ENCODE measurements around the gene TP53I11. TPM values are rescaled to one million over a fixed set of nuclear protein-coding genes. Genes with fewer than 3 reads are reported as not detected.

Gene TP53I11
- total RNA-seq, 1 donor from 2014 or later, result 149 TPM

DNA sequence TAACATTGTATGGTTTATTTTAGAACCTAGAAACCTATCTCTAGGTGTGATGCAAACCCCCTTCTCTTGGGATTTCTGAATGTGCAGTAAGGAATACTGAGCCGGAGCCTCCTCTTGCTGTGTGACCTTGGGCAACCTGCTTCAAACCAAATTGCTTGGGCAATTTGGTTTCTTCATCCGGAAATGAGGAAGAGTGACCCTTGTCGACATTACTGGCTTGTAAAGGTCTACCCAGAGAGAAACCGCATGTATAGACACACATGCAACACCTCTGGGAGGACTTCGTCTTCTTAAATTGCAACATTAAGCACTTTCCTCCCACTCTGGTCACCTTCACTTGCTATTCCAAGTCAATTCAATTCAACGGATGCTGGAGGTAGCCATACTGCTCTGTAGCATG, 19.6 kb upstream of the TP53I11 start:
- DNase-seq (ENCODE audit: low spot score), result no peak
- Mint-ChIP-seq H3K9me3 (ENCODE audit: unreplicated experiment) (no peaks in the 10 kb centered on the region), H3K36me3 (ENCODE audit: low read depth, unreplicated experiment) (peaks cover 3% of the 10 kb centered on the region), H3K4me1 (ENCODE audit: unreplicated experiment) (peaks cover 15% of the 10 kb centered on the region), H3K27ac (ENCODE audit: unreplicated experiment) (no peak overlapping the region), H3K27me3 (ENCODE audit: unreplicated experiment) (peaks cover 2% of the 10 kb centered on the region), H3K4me3 (ENCODE audit: unreplicated experiment) (no peak overlapping the region)
- TF ChIP-seq, protein P1, sequence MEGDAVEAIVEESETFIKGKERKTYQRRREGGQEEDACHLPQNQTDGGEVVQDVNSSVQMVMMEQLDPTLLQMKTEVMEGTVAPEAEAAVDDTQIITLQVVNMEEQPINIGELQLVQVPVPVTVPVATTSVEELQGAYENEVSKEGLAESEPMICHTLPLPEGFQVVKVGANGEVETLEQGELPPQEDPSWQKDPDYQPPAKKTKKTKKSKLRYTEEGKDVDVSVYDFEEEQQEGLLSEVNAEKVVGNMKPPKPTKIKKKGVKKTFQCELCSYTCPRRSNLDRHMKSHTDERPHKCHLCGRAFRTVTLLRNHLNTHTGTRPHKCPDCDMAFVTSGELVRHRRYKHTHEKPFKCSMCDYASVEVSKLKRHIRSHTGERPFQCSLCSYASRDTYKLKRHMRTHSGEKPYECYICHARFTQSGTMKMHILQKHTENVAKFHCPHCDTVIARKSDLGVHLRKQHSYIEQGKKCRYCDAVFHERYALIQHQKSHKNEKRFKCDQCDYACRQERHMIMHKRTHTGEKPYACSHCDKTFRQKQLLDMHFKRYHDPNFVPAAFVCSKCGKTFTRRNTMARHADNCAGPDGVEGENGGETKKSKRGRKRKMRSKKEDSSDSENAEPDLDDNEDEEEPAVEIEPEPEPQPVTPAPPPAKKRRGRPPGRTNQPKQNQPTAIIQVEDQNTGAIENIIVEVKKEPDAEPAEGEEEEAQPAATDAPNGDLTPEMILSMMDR (IDR thresholded peaks at IDR 0.05; ENCODE audit: unreplicated experiment), result no peak

DNA sequence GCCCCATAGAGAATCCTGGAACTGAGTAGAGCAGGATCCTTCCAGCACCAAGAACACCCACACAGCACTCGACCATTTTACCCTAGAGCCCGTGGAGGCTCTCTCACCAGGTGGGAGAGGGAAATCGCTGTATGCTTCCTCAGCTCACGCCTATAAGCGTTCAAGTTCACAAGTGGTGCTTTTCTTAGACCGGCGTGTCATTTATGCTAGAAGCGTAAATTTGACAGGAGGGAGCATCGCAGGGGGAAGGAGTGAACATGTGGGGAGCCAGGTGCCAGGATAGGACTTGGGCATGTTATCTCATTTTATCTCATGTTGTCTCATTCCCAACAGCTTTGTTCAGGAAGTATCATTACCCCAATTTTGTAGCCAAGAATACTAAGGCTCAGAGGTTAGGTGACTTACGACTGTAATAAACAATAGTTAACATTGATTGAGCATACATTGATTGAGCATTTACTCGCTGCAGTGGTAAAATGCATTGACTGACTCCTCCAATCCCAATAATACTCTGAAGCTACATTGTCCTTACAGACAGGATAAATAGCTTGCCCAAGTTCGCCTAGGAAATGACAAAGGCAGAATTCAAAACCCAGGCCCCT, 19.1 kb upstream of the TP53I11 start:
- peaks cover 2% of the 10 kb centered on the region for H3K27me3 Mint-ChIP-seq (ENCODE audit: unreplicated experiment)
- TF ChIP-seq, protein P1 (IDR thresholded peaks at IDR 0.05; ENCODE audit: unreplicated experiment), result no peak
- no peak overlapping the region for H3K4me3 Mint-ChIP-seq (ENCODE audit: unreplicated experiment)
- peaks cover 3% of the 10 kb centered on the region for H3K36me3 Mint-ChIP-seq (ENCODE audit: low read depth, unreplicated experiment)
- no peak overlapping the region for H3K27ac Mint-ChIP-seq (ENCODE audit: unreplicated experiment)
- peaks cover 15% of the 10 kb centered on the region for H3K4me1 Mint-ChIP-seq (ENCODE audit: unreplicated experiment)
- no peaks in the 10 kb centered on the region for H3K9me3 Mint-ChIP-seq (ENCODE audit: unreplicated experiment)
- DNase-seq (ENCODE audit: low spot score), result no peak

DNA sequence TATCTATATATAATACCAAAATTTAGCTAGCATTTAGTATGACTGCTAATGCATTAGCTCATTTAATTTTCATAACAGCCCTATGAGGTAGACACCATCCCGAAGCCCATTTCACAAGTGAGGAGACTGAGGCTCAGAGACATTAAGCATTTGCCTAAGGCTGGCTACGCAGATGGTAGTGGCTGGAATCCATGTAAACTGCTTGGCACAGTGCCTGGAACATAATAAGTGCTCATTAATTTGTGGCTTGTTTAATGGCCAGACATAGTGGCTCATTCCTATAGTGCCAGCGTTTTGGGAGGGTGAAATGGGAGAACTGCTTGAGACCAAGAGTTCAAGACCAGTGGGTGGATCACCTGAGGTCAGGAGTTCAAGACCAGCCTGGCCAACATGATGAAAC, 17.8 kb upstream of the TP53I11 start:
- H3K4me3 Mint-ChIP-seq (ENCODE audit: unreplicated experiment), result no peak overlapping the region
- H3K4me1 Mint-ChIP-seq (ENCODE audit: unreplicated experiment), result peaks cover 11% of the 10 kb centered on the region
- H3K36me3 Mint-ChIP-seq (ENCODE audit: low read depth, unreplicated experiment), result peaks cover 3% of the 10 kb centered on the region
- no peak overlapping the region for H3K27ac Mint-ChIP-seq (ENCODE audit: unreplicated experiment)
- TF ChIP-seq, protein P1 (IDR thresholded peaks at IDR 0.05; ENCODE audit: unreplicated experiment), result no peak
- DNase-seq (ENCODE audit: low spot score), result no peak
- H3K9me3 Mint-ChIP-seq (ENCODE audit: unreplicated experiment), result no peaks in the 10 kb centered on the region
- H3K27me3 Mint-ChIP-seq (ENCODE audit: unreplicated experiment), result peaks cover 4% of the 10 kb centered on the region

DNA sequence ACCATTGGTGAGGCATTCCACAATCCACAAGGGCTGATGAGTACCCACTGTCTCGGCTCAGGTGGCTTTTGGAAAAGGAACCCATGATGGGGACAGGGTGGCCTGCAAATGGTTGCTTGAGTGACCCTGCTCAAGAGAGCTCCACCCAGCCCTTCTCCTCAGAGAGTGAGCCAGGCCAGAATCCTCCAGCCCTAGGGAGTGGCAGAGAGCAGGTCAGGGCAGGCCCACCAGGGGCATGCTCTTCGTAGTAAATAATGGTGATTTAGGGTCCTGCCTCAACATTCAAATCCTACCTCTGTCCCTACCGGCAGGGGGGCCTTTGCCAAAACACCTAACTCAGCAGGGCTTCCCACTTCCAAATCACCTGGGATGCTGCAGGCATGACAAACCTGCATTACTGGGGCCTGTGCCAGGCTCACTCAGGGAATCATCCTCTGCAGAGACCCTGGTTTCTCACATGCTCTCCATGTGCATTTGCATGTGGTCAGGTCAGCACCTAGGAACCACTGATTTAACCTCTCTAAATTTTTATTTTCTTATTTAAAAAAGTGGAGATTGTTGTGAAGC, 17.3 kb upstream of the TP53I11 start:
- H3K36me3 Mint-ChIP-seq (ENCODE audit: low read depth, unreplicated experiment), result peaks cover 3% of the 10 kb centered on the region
- H3K4me1 Mint-ChIP-seq (ENCODE audit: unreplicated experiment), result peaks cover 11% of the 10 kb centered on the region
- TF ChIP-seq, protein P1 (IDR thresholded peaks at IDR 0.05; ENCODE audit: unreplicated experiment), result no peak
- peaks cover 2% of the 10 kb centered on the region for H3K27me3 Mint-ChIP-seq (ENCODE audit: unreplicated experiment)
- H3K4me3 Mint-ChIP-seq (ENCODE audit: unreplicated experiment), result no peak overlapping the region
- H3K9me3 Mint-ChIP-seq (ENCODE audit: unreplicated experiment), result no peaks in the 10 kb centered on the region
- DNase-seq (ENCODE audit: low spot score), result no peak
- H3K27ac Mint-ChIP-seq (ENCODE audit: unreplicated experiment), result no peak overlapping the region

DNA sequence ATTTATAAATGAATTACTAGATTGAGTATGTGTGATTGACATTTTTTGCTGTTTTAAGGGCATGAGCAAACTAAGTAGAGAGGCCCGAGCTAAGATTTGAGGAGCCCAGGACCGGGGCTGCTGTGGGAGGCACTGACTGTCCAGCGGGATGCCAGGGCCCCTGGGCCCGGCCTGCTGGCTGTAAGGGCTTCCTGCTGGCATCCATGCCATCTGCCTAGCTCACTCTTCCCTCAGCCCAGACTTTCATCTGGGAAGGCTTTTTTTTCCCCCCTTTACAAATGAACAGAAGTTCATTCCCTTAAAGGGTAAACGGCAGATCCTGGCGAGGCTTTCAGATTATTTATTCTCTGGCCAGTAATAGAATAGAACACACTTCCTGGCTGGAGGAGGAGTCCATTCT, 16.0 kb upstream of the TP53I11 start:
- Mint-ChIP-seq H3K36me3 (ENCODE audit: low read depth, unreplicated experiment) (no peaks in the 10 kb centered on the region), H3K9me3 (ENCODE audit: unreplicated experiment) (no peaks in the 10 kb centered on the region), H3K27me3 (ENCODE audit: unreplicated experiment) (peaks cover 2% of the 10 kb centered on the region), H3K4me3 (ENCODE audit: unreplicated experiment) (no peak overlapping the region), H3K27ac (ENCODE audit: unreplicated experiment) (no peak overlapping the region), H3K4me1 (ENCODE audit: unreplicated experiment) (peaks cover 8% of the 10 kb centered on the region)
- no peak for DNase-seq (ENCODE audit: low spot score)
- TF ChIP-seq, protein P1 (IDR thresholded peaks at IDR 0.05; ENCODE audit: unreplicated experiment), result no peak
